Mesenteric fat pad (tissue), 1 donor: Measurements from ENCODE around the gene GAK. TPM values are rescaled to one million over a fixed set of nuclear protein-coding genes. Genes with fewer than 3 reads are reported as not detected.
"Not testable (repeated sequence)": the region's sequence is repeated elsewhere in the genome, so short reads cannot be mapped to it uniquely, and the experiment has no call there.

ENCODE experiments used
- DNase-seq: peaks from one replicate; pipeline ENCODE4 v3.0.0-alpha.2; 2020; ENCODE audit warnings: low spot score
- total RNA-seq: library from RNA; stranded (reverse); fragmentation: NEBNext Ultra II Directional; extraction: Animal tissue kit (Norgen Biotek cat#: 25700); gene quantifications from one replicate; pipeline ENCODE4 v1.2.1, GENCODE V29; 2021
- donor health status: DM: yes; HTN: yes; CAD: no.

GAK gene
- total RNA-seq, 1 donor from 2014 or later: 91.3 TPM

- peak; percentile 57 for DNase-seq
Observed at GRCh38 chr4:954211-955020, 22.3 kb upstream of the GAK start.

GRCh38 chr4:953574-953915, 21.4 kb upstream of the GAK start:
- DNase-seq: peak; percentile 65

- peak; percentile 83 for DNase-seq
Observed at GRCh38 chr4:952881-953573, 20.9 kb upstream of the GAK start.

DNA sequence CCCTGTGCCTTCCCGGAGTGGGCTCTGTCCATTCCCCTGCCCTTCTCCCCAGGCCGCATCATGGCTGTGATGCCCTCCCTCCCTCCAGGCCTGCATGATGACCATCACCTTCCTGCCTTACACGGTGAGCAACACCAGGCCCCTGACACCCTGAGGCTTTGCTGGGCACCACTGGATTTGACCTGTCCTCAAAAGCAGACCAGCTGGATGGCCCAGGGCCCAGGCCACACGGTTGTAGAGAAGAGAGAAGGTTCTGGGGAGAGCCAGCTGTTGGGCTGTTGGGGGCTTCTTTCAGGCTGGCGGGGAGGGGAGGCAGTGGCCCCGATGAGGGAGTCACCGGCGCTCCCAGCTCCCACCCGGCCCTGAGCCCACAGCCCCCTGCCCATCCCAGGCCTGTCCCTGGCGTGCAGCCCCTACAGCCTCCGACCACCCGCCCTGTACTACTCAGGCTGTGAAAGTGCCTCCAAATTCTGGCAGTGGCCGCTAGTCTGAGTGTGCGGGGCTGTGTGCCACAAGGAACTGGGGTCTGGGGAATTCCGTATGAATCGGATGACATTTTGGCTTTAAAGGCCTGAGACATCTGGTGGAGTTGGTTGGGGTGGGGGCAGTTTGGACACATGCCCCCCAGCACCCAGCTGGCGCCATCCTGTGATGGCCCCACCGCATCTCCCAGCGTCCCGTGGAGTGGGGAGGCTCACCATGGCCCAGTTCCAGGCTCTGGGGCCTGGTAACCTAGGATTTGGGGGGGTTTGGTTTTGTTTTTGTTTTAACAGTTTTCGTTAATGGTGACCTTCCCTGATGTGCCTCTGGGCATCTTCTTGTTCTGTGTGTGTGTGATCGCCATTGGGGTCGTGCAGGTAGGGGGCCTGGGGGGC, 19.7 kb upstream of the GAK start:
- DNase-seq: peak; percentile 88

DNA sequence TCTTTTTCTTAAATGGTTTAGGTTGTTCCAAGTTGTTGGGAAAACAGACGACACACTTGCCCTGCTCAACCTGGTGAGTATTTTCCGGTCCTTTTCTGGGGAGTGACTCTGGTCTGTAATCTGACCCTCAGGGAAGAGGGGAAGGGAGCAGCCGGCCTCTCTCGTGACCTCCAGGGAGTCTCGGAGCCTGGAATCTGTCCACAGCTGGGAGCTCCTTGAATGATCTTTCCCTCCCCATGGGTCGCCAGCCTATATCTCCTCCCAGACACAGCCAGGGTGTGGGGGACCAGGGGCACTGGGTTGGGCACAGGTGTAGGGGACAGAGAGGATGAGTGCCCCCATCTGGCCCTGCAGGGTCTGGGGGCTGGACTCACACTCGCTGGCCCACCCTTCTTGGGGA, 19.1 kb upstream of the GAK start:
- DNase-seq: peak; percentile 57

GRCh38 chr4:950136-951020, 18.3 kb upstream of the GAK start:
- DNase-seq: peak; percentile 35

DNA sequence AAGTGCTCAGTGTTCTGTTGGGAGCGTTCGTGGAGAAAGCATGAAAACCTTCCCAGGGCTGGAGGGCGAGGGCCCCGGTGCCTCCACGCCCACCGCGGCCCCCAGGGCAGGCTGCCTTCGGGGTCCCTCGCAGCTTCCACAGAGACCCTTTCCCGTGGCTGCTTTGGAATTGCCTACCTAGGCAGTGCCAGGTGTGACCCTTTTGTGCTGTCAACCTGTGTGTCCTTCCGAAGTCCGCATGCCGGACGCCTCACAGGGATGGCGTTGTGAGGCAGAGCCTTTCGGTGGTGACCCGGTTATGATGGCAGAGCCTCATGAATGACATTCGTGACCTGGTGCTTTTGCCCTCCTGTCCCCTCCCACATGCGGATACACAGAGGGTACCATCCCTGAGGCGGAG, 17.5 kb upstream of the GAK start:
- DNase-seq: no peak

GRCh38 chr4:948936-949300, 16.8 kb upstream of the GAK start:
- DNase-seq: no peak

GRCh38 chr4:948101-948935, 16.2 kb upstream of the GAK start:
- no peak for DNase-seq

GRCh38 chr4:947491-947971, 15.4 kb upstream of the GAK start:
- DNase-seq: no peak

DNA sequence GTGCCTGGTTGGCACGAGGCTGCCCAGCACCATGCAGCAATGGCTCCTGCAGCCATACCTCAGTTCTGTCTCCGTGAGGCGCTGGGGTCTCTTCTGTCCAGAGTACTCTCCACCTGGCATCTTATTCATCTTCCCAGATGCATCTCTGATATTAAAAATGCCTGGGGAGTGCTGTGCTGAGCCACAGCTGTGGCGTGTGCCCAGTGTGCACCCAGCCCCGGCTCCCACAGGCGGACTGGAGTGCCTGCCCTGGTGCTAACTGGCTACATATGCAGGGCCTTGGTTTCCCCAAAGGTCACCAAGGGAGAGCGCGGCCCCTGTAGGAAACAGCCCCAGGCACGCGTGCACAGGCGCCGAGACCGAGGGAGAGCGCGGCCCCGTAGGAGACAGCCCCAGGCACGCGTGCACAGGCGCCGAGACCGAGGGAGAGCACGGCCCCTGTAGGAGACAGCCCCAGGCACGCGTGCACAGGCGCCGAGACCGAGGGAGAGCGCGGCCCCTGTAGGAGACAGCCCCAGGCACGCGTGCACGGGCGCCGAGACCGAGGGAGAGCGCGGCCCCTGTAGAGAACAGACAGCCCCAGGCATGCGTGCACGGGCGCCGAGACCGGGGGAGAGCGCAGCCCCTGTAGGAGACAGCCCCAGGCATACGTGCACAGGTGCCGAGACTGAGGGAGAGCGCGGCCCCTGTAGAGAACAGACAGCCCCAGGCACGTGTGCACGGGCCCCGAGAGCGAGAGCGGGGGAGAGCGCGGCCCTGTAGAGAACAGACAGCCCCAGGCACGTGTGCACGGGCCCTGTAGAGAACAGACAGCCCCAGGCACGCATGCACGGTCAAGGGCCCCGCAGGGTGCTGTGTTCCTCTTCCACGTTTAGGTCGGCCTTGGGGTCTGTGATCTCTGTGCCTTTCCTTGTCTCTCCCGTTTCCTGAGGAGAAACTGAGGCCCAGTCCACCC, 14.7 kb upstream of the GAK start:
- DNase-seq: no peak

DNA sequence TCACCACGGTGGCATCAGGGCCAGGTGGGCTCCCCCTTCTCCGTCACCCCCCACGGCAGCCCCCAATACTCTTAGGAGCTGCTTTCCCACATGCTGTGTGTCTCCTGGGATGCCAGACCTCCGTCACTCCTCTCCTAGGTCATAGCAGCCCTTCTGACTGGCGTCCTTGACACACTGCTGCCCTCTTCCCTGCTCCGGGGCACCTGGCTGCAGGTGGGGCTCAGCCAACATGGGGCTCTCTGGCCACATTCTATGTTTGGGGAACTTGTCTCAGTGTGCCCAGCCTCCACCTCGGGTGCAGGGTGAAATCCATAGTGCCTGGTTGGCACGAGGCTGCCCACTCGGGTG, 14.0 kb upstream of the GAK start:
- no peak for DNase-seq

- peak; percentile 55 for DNase-seq
Observed at GRCh38 chr4:945274-946102, 13.4 kb upstream of the GAK start.

DNA sequence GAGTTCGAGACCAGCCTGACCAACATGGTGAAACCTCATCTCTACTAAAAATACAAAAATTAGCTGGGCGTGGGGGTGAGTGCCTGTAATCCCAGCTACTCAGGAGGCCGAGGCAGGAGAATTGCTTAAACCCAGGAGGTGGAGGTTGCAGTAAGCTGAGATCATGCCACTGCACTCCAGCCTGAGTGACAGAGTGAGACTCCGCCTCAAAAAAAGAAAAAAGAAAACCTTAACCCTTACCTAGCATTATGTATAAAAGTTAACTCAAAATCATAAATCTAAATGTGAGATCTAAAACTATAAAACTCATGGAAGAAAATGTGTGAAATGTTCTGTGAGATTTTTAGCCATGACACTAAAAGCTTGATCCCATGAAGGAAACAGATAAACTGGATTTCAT, 7.4 kb upstream of the GAK start:
- DNase-seq: not testable (repeated sequence)

GRCh38 chr4:932713-933070, 576 bp upstream of the GAK start:
- DNase-seq: peak; percentile 74

GRCh38 chr4:931194-931959, 739 bp downstream of the GAK start:
- peak; percentile 89 for DNase-seq

DNA sequence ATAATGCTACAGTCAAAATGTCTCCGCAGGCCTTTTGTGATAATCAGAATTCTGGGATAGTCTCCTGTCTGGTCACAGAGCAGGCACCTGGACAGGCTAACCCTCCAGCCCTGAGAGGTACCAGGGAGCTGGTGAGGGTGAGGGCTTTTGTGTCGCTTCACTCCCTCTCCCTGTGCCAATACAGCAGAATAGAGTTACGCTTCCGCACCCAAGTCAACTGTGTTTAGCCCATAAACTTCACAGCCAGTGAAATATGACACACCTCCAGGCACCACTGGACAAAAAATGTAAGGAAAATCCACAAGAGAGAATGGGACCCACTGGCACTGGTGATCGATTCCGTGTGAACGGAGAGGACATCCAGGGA, 1.3 kb downstream of the GAK start:
- DNase-seq: peak; percentile 20
